Central memory CD8-positive, alpha-beta T cell (primary cell): ENCODE measurements around the gene CLEC17A.

Experiments used
- ATAC-seq: fragments of 150-1000 bp; cut with Tn5 transposase; replicated peaks from 2 replicates; pipeline ENCODE4 v1.10.0; 2022; ENCODE audit warnings: mild to moderate bottlenecking, moderate FRiP score, moderate number of reproducible peaks; ENCODE audit not compliant: poor library complexity, severe bottlenecking; ENCODE audit errors: extremely low read depth
- DNase-seq, 2 donors: peaks; one replicate each; pipeline ENCODE4 v3.0.0; 2021; ENCODE audit warnings: low spot score in 2 of 2
- H3K27ac Mint-ChIP-seq: one replicate; pipeline ENCODE4 v1.8.0; 2022; ENCODE audit warnings: low read depth, mild to moderate bottlenecking, moderate library complexity, mixed read lengths
- H3K27me3 Mint-ChIP-seq: one replicate; pipeline ENCODE4 v1.8.0; 2022; ENCODE audit warnings: mixed read lengths
- H3K36me3 Mint-ChIP-seq: one replicate; pipeline ENCODE4 v1.8.0; 2022; ENCODE audit warnings: mild to moderate bottlenecking, moderate library complexity, mixed read lengths; ENCODE audit not compliant: insufficient read depth
- H3K4me1 Mint-ChIP-seq: one replicate; pipeline ENCODE4 v1.8.0; 2022; ENCODE audit warnings: mixed read lengths
- H3K4me3 Mint-ChIP-seq: one replicate; pipeline ENCODE4 v1.8.0; 2022; ENCODE audit warnings: mild to moderate bottlenecking, moderate library complexity, mixed read lengths
- H3K9me3 Mint-ChIP-seq: one replicate; pipeline ENCODE4 v1.8.0; 2022; ENCODE audit warnings: mixed read lengths

Gene CLEC17A

GRCh38 chr19:14654786-14655560 lies 72.1 kb downstream of the CLEC17A start:
- ATAC-seq (no peak), DNase-seq (no peak)
- H3K27ac Mint-ChIP-seq: no peak overlapping the region
- no peaks in the 10 kb centered on the region for H3K9me3 Mint-ChIP-seq
- no peaks in the 10 kb centered on the region for H3K4me1 Mint-ChIP-seq
- peaks cover 40% of the 10 kb centered on the region for H3K27me3 Mint-ChIP-seq
- H3K4me3 Mint-ChIP-seq: no peak overlapping the region
- H3K36me3 Mint-ChIP-seq: peaks cover 2% of the 10 kb centered on the region

- H3K9me3 Mint-ChIP-seq: no peaks in the 10 kb centered on the region
- H3K4me1 Mint-ChIP-seq: no peaks in the 10 kb centered on the region
- DNase-seq (no peak), ATAC-seq (no peak)
- no peak overlapping the region for H3K27ac Mint-ChIP-seq
- H3K27me3 Mint-ChIP-seq: peaks cover 38% of the 10 kb centered on the region
- no peak overlapping the region for H3K4me3 Mint-ChIP-seq
- peaks cover 1% of the 10 kb centered on the region for H3K36me3 Mint-ChIP-seq
Measured at GRCh38 chr19:14655726-14656125, 72.8 kb downstream of the CLEC17A start.

GRCh38 chr19:14659874-14660489 lies 77.1 kb downstream of the CLEC17A start:
- no peak for ATAC-seq
- Mint-ChIP-seq H3K27ac (no peak overlapping the region), H3K36me3 (no peaks in the 10 kb centered on the region), H3K9me3 (no peaks in the 10 kb centered on the region), H3K27me3 (peaks cover 33% of the 10 kb centered on the region), H3K4me1 (no peaks in the 10 kb centered on the region), H3K4me3 (no peak overlapping the region)
- DNase-seq: no peak

- DNase-seq (no peak), ATAC-seq (no peak)
- Mint-ChIP-seq H3K36me3 (no peaks in the 10 kb centered on the region), H3K27ac (no peak overlapping the region), H3K4me3 (no peak overlapping the region), H3K27me3 (peaks cover 22% of the 10 kb centered on the region), H3K4me1 (no peaks in the 10 kb centered on the region), H3K9me3 (no peaks in the 10 kb centered on the region)
Measured at GRCh38 chr19:14661372-14661924, 78.6 kb downstream of the CLEC17A start.
